Left ventricle myocardium inferior (tissue), 1 donor: Measurements from ENCODE around the gene EP300. TPM values are rescaled to one million over a fixed set of nuclear protein-coding genes. Genes with fewer than 3 reads are reported as not detected.
"Not testable (repeated sequence)": the region's sequence is repeated elsewhere in the genome, so short reads cannot be mapped to it uniquely, and the experiment has no call there.

ENCODE experiments used
- DNase-seq: peaks from one replicate; pipeline ENCODE4 v3.0.0-alpha.2; 2020
- H3K27ac ChIP-seq: fragments of 200-600 bp; replicated peaks from 2 replicates; pipeline ENCODE4 v1.8.0; 2021
- H3K27me3 ChIP-seq: fragments of 200-600 bp; 2 replicates; pipeline ENCODE4 v1.8.0; 2021; ENCODE audit warnings: low read depth
- H3K36me3 ChIP-seq: fragments of 200-600 bp; 2 replicates; pipeline ENCODE4 v1.8.0; 2021
- H3K4me1 ChIP-seq: fragments of 200-600 bp; 2 replicates; pipeline ENCODE4 v1.8.0; 2021
- H3K4me3 ChIP-seq: fragments of 200-600 bp; 2 replicates; pipeline ENCODE4 v1.8.0; 2021; ENCODE audit warnings: mild to moderate bottlenecking, moderate library complexity
- H3K9me3 ChIP-seq: fragments of 200-600 bp; replicated peaks from 2 replicates; pipeline ENCODE4 v1.8.0; 2021
- CTCF ChIP-seq: fragments of 200-600 bp; IDR thresholded peaks from 2 replicates; pipeline ENCODE4 v1.8.0; 2021; ENCODE audit warnings: antibody characterized with exemption, mild to moderate bottlenecking, borderline replicate concordance
- intact Hi-C: fragments of 100-400 bp; cut with micrococcal nuclease; formaldehyde crosslinking; loops from one replicate; pipeline ENCODE4 v1.11.0; 2022
- total RNA-seq: library from RNA; stranded (reverse); fragmentation: NEBNext Ultra II Directional; extraction: Animal tissue kit (Norgen Biotek cat#: 25700); gene quantifications from one replicate; pipeline ENCODE4 v1.2.1, GENCODE V29; 2021
- donor health status: DM: no; HTN: yes; CAD: no; lungs with severe emphysema.

EP300 gene
- total RNA-seq, 1 donor from 2014 or later: 26.2 TPM

GRCh38 chr22:41094041-41094593 is 1.7 kb downstream of the EP300 start:
- no peak for TF ChIP-seq CTCF
- peak overlapping the region; percentile 97 for H3K4me3 ChIP-seq
- DNase-seq: no peak
- no peaks in the 10 kb centered on the region for H3K27me3 ChIP-seq
- H3K4me1 ChIP-seq: peaks cover 74% of the 10 kb centered on the region
- intact Hi-C loops: loop anchor here (10.0 kb wide), 1 partner anchor 69 kb away; no protein-coding TSS in a partner anchor
- no peaks in the 10 kb centered on the region for H3K36me3 ChIP-seq
- no peak overlapping the region for H3K27ac ChIP-seq
- H3K9me3 ChIP-seq: no peaks in the 10 kb centered on the region

DNA sequence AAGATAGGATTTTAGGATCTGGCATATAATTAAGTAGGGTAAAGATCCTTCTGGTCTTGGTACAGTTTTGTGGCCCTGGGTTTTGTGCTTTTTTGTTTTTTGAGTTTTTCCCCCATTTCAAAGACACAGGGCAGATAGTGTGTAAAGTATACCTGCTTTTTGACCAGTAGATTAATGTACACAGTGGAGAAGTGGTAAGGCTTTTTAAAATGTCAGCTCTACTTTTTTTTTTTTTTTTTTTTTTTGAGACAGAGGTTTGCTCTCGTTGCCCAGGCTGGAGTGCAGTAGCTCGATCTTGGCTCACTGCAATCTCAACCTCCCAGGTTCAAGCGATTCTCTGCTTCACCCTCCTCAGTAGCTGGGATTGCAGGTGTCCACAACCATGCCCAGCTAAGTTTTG is 4.0 kb downstream of the EP300 start:
- Histone ChIP-seq H3K9me3 (no peaks in the 10 kb centered on the region), H3K4me1 (peaks cover 90% of the 10 kb centered on the region), H3K27ac (no peak overlapping the region), H3K4me3 (peak overlapping the region; percentile 5), H3K27me3 (no peaks in the 10 kb centered on the region), H3K36me3 (no peaks in the 10 kb centered on the region)
- no peak for DNase-seq
- intact Hi-C loops: loop anchor here (2.0 to 10.0 kb wide), 2 partner anchors 72 to 142 kb away; no protein-coding TSS in a partner anchor
- TF ChIP-seq CTCF: no peak

DNA sequence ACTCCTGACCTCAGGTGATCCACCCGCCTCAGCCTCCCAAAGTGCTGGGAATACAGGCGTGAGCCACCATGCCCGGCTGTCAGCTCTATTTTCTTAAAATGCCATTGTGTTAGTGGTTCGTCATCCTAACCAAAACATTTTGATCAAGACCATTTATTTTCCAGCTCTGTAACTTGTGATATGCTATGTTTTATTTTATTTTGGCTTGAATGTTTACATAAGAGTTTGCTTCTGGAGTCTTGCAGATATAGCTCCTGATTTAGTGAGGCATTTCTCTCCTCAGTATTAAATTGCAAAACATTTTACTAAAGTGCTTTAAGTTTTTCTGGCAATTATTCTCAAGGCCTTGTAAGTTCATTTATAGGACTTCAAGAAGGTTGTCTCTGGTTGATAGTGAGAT is 4.4 kb downstream of the EP300 start:
- H3K4me3 ChIP-seq: peak overlapping the region; percentile 5
- no peak for TF ChIP-seq CTCF
- peaks cover 95% of the 10 kb centered on the region for H3K4me1 ChIP-seq
- intact Hi-C loops: loop anchor here (2.0 to 10.0 kb wide), 2 partner anchors 72 to 142 kb away; no protein-coding TSS in a partner anchor
- no peaks in the 10 kb centered on the region for H3K27me3 ChIP-seq
- H3K27ac ChIP-seq: no peak overlapping the region
- H3K9me3 ChIP-seq: no peaks in the 10 kb centered on the region
- no peaks in the 10 kb centered on the region for H3K36me3 ChIP-seq
- no peak for DNase-seq

DNA sequence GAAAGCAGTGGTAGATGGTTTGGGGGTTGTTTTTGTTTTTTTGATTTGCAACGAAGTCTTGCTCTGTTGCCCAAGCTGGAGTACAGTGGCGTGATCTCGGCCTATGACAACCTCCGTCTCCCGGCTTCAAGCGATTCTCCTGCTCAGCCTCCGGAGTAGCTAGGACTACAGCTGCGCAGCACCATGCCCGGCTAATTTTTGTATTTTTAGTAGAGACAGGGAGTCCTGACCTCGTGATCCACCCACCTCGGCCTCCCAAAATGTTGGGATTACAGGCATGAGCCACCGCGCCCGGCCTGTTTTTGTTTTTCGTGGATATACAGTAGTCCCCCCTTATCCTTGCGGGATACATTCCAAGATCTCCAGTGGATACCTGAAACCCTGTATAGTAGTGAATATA is 6.6 kb downstream of the EP300 start:
- H3K27ac ChIP-seq: no peak overlapping the region
- no peak overlapping the region for H3K4me3 ChIP-seq
- no peaks in the 10 kb centered on the region for H3K27me3 ChIP-seq
- intact Hi-C loops: loop anchor here (10.0 kb wide), 1 partner anchor 74 kb away; no protein-coding TSS in a partner anchor
- H3K9me3 ChIP-seq: no peaks in the 10 kb centered on the region
- no peak for DNase-seq
- no peak for TF ChIP-seq CTCF
- H3K4me1 ChIP-seq: peaks cover 99% of the 10 kb centered on the region
- H3K36me3 ChIP-seq: no peaks in the 10 kb centered on the region

GRCh38 chr22:41106122-41106968 is 14.0 kb downstream of the EP300 start:
- peaks cover 50% of the 10 kb centered on the region for H3K4me1 ChIP-seq

DNA sequence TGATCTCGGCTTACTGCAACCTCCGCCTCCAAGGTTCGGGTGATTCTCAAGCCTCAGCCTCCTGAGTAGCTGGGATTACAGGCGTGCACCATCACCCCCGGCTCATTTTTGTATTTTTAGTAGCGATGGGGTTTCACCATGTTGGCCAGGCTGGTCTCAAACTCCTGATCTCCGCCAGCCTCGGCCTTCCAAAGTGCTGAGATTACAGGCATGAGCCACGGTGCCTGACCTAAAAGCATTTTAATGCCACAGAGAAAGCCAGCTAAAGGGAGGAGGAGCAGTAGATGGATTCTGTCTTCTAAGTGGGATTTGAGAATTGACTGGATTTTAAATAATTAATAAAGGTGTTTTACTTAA is 14.6 kb downstream of the EP300 start:
- DNase-seq, H3K27ac ChIP-seq, H3K9me3 ChIP-seq: not testable (repeated sequence)

More at GRCh38 chr22:41106122-41106968, 14.0 kb downstream of the EP300 start:
- no peak for DNase-seq
- H3K27me3 ChIP-seq: no peaks in the 10 kb centered on the region
- no peak for TF ChIP-seq CTCF
- H3K9me3 ChIP-seq: no peaks in the 10 kb centered on the region
- peaks cover 13% of the 10 kb centered on the region for H3K36me3 ChIP-seq
- H3K4me3 ChIP-seq: no peak overlapping the region
- H3K27ac ChIP-seq: no peak overlapping the region
- intact Hi-C loops: no loop called here

More for the DNA sequence above, 14.6 kb downstream of the EP300 start:
- peaks cover 14% of the 10 kb centered on the region for H3K36me3 ChIP-seq
- H3K4me1 ChIP-seq: peaks cover 44% of the 10 kb centered on the region
- H3K27me3 ChIP-seq, H3K4me3 ChIP-seq, intact Hi-C loops: not testable (repeated sequence)
